ENCODE data around the gene HSPB6.

HSPB6 gene

DNA sequence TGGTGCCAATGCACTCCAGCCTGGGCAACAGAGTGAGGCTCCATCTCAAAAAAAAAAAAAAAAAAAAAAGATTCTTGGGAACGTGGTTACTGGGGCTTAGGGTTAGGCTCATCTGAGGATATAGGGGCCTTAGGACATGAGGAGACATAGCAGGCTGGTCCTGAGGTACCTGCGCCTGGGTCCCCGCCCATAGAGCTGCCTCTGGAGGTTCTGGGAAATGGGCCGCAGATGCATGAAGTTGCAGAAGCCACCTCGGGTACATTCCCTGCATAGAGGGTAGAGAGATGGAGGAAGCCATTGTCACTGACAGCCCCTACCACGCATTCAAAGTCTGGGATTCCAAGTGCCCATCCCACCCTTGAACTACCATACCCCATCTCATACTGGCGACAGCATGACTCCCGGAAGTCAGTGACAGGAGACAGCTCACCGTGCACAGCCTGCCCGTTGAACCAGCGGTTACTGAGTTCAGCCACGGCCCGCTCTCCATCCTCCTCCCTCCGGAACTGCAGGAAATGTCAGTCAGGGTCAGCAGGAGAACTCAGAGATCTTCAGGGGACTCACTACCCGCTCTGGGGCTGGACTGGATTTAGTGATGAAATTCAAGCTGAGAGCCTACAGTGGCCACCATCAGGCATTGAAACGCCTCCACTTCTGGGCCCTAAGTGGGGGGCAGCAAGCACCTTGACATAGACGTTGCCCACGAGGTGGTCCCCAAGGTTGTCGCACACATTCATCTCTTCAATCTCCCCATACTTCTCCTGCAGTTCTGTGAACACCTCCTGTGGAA is 13.0 kb downstream of the HSPB6 start:
- CTCF ChIA-PET, result interaction anchor here (1.3 to 1.6 kb wide), 4 partner anchors 26 to 189 kb away, joined by 3 to 8 read pairs (median 6); partner anchors contain the start of gene KMT2B
- no peak for DNase-seq (ENCODE audit: low read depth, low spot score)
- no peak overlapping the region for H3K4me3 ChIP-seq (ENCODE audit: low read depth, low read length)
- TF ChIP-seq CTCF (IDR thresholded peaks at IDR 0.05; ENCODE audit: insufficient read depth, low read length, missing control alignments), result no peak
- POLR2A ChIA-PET, result interaction anchor here (0.9 to 2.4 kb wide), 2 partner anchors 13 kb away, joined by 3 to 7 read pairs; partner anchors contain the start of gene HSPB6

GRCh38 chr19:35742121-35742724 is 14.6 kb downstream of the HSPB6 start, which contains the start of gene IGFLR1:
Gene IGFLR1 (minus strand): TSS chr19:35742452. CDS start chr19:35741180, 1,272 bp downstream.
- peak within 1 kb of the TSS; percentile 69; the same call in 1 of the 2 replicates for H3K4me3 ChIP-seq (ENCODE audit: low read depth, low read length)
- POLR2A ChIA-PET, result interaction anchor here (0.8 kb wide), 1 partner anchor 40 kb away, joined by 3 read pairs; no protein-coding TSS in a partner anchor
- no peak for DNase-seq (ENCODE audit: low read depth, low spot score)
- CTCF ChIA-PET, result interaction anchor here (1.3 kb wide), 1 partner anchor 49 kb away, joined by 4 read pairs; no protein-coding TSS in a partner anchor
- no peak for TF ChIP-seq CTCF (IDR thresholded peaks at IDR 0.05; ENCODE audit: insufficient read depth, low read length, missing control alignments)

- peak overlapping the region; percentile 69 for H3K4me3 ChIP-seq (ENCODE audit: low read depth, low read length)
- ChIA-PET POLR2A (interaction anchor here (0.9 to 1.2 kb wide), 4 partner anchors 7 to 190 kb away, joined by 4 to 6 read pairs (median 5); partner anchors contain the start of genes HSPB6 and LIN37), CTCF (interaction anchor here (0.8 to 1.4 kb wide), 4 partner anchors 10 to 20 kb away, joined by 3 to 4 read pairs (median 4); no protein-coding TSS in a partner anchor)
- no peak for TF ChIP-seq CTCF (IDR thresholded peaks at IDR 0.05; ENCODE audit: insufficient read depth, low read length, missing control alignments)
- DNase-seq (ENCODE audit: low read depth, low spot score), result no peak
Measured at GRCh38 chr19:35741203-35741515, 15.7 kb downstream of the HSPB6 start.

GRCh38 chr19:35740423-35741202 is 16.2 kb downstream of the HSPB6 start:
- peak; percentile 13 for TF ChIP-seq CTCF (IDR thresholded peaks at IDR 0.05; ENCODE audit: insufficient read depth, low read length, missing control alignments)
- ChIA-PET CTCF (interaction anchor here (0.8 to 1.4 kb wide), 6 partner anchors 8 to 78 kb away, joined by 3 to 4 read pairs (median 3); partner anchors contain the start of gene LIN37), POLR2A (interaction anchor here (0.7 to 1.7 kb wide), 7 partner anchors 8 to 191 kb away, joined by 3 to 6 read pairs (median 5); partner anchors contain the start of genes HSPB6 and LIN37)
- peak; percentile 51 for DNase-seq (ENCODE audit: low read depth, low spot score)
- H3K4me3 ChIP-seq (ENCODE audit: low read depth, low read length), result peak overlapping the region; percentile 69

- CTCF ChIA-PET, result interaction anchor here (0.9 to 1.4 kb wide), 5 partner anchors 8 to 79 kb away, joined by 3 to 4 read pairs (median 3); partner anchors contain the start of gene LIN37
- no peak for TF ChIP-seq CTCF (IDR thresholded peaks at IDR 0.05; ENCODE audit: insufficient read depth, low read length, missing control alignments)
- POLR2A ChIA-PET, result interaction anchor here (0.7 to 1.7 kb wide), 6 partner anchors 8 to 191 kb away, joined by 3 to 6 read pairs (median 5); partner anchors contain the start of genes HSPB6 and LIN37
- DNase-seq (ENCODE audit: low read depth, low spot score), result no peak
- H3K4me3 ChIP-seq (ENCODE audit: low read depth, low read length), result peak overlapping the region; percentile 69
Measured at GRCh38 chr19:35740108-35740422, 16.8 kb downstream of the HSPB6 start.

All from AG04449 (cell line).